ENCODE data around the gene PRKAG2.
"Not testable (repeated sequence)": the region's sequence is repeated elsewhere in the genome, so short reads cannot be mapped to it uniquely, and the experiment has no call there.

The PRKAG2 gene

GRCh38 chr7:151801291-151801690 lies 75.6 kb downstream of the PRKAG2 start:
- no peak for DNase-seq (ENCODE audit: low spot score)

DNA sequence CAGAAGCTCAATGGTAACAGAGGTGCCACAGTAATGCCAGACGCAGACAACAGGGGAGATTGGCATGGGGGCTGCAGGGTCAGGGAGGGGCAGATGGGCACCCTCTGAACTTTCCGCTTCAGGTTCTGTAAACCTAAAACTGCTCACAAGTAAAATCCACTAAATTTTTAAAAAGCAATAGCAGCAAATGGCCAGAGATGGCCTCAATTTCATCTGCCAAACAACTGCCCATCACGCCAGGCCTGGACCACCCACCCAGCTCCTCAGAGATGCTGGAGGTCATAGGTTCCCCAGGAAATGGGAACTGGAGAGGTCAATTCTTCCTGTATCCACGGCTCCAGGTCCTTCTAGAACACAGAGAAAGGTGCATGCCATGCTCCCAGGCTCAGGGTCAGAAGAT lies 76.1 kb downstream of the PRKAG2 start:
- no peak for DNase-seq (ENCODE audit: low spot score)

- DNase-seq (ENCODE audit: low spot score), result no peak
Measured at GRCh38 chr7:151800391-151800790, 76.5 kb downstream of the PRKAG2 start.

- DNase-seq (ENCODE audit: low spot score), result no peak
Measured at GRCh38 chr7:151799506-151799905, 77.4 kb downstream of the PRKAG2 start.

- DNase-seq (ENCODE audit: low spot score), result no peak
Measured at GRCh38 chr7:151798851-151799448, 78.0 kb downstream of the PRKAG2 start.

- DNase-seq (ENCODE audit: low spot score), result not testable (repeated sequence)
Measured at GRCh38 chr7:151797667-151798307, 79.1 kb downstream of the PRKAG2 start.

DNA sequence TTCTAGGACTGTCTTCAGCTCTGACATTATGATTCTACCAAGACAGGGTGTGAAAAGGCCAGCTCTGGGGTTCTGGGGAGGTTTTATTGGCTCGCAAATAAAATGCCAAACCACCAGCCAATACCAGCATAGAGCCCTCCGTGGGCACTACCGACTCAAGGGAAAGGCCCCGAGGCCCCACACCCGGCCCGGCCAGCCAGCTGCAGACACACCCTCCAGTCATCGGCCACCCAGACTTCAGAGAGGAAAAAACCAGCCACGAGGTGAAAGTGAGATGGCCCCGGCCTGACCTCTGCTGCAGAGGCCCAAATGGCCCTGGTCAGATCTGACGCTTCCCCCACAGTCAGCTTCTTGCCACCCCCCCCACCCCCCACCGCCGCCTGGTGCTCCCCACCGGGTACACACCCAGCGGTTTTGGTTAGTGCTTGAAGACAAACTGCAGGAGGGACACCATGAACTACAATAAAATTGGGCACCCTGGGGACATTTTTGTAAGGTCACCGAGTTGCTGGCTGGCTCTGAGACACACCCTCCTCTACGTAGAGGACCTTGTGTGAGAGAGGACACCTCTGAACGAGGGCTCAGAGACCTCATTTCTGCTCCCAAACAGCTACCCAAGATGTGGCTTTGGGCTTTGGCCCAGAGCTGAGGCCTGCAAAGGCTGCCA lies 79.9 kb downstream of the PRKAG2 start:
- DNase-seq (ENCODE audit: low spot score), result no peak

GRCh38 chr7:151796091-151796870 lies 80.6 kb downstream of the PRKAG2 start:
- DNase-seq (ENCODE audit: low spot score), result peak; percentile 52

DNA sequence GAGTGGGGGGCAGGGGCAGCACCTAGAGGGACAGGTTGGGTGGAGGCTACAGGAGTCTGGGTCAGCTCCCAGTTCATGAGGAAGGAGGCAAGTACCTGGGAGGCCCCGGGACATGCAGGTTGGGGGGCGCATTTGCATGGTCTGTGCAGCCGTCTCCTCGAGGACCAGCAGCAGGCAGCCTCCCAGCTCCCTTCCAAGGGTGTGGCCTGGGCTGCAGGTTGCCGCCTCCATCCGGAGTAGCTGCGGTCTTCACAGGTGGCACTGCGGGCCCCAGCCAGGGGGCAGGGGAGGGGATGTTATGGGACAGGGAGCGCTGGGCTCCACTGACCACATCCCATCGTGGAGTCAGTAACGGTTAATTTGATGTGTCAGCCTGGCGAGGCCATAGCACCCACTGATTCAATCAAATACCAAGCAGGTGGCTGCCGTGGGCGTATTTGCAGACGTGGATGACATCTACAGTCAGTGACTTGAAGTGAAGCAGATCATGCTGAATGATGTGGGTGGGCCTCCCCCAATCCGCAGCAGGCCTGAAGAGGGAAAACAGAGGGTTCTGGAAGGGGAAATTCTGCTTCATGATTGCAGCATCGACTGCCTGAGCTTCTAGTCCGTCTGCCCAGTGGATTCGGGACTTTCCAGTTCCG lies 81.6 kb downstream of the PRKAG2 start:
- no peak for DNase-seq (ENCODE audit: low spot score)

DNA sequence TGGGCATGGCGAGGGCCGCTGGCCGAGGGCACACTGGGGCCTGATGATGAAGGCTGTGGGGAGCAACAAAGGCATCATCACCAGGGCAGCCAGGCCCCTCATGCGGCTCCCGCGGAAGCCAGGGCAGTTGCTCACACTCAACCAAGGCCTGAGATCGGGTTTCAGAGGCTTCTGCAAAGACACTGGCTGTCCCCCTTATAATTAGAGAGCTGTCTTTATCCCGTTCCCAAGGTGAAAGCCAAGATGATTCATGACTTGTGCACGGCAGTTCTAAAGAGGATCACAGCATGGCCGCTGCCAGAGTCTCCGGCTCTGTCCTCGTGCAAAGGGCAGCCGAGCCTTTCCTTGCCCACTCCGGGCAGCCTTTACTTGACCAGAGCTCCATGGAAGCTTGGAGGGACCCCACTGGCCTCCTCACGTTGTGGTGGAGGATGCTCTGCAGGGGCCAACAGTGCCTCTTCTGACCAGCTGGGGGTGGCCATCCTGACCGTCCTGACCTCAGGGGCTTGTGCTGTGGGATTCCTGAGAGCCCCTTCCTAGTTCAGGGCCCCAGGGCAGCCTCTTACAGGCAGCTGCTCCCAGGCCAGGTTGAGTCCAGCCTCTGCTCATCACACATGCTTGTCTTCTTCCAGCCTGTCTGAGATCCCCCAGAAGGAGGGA lies 82.3 kb downstream of the PRKAG2 start:
- no peak for DNase-seq (ENCODE audit: low spot score)

GRCh38 chr7:151793991-151794507 lies 82.9 kb downstream of the PRKAG2 start:
- no peak for DNase-seq (ENCODE audit: low spot score)

GRCh38 chr7:151793531-151793951 lies 83.4 kb downstream of the PRKAG2 start:
- DNase-seq (ENCODE audit: low spot score), result no peak

DNA sequence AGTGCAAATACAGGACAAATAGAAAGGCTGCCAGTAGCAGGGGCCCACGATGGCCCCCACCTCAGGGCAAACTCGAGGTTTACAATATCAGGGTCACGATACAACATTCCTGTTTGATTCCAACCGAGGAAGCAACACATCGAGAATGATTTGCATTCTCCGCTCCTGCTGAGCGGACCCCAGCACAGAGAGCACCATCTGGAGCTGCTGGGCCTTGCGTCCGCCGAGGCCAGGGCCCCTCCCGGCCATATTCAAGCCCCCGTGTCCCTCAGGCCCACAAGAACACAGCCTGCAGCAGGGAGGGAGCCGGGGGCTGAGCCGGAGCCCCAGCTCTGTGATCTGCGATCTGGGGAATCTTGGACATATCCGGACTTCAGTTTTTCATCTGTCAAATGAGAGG lies 84.3 kb downstream of the PRKAG2 start:
- no peak for DNase-seq (ENCODE audit: low spot score)

DNA sequence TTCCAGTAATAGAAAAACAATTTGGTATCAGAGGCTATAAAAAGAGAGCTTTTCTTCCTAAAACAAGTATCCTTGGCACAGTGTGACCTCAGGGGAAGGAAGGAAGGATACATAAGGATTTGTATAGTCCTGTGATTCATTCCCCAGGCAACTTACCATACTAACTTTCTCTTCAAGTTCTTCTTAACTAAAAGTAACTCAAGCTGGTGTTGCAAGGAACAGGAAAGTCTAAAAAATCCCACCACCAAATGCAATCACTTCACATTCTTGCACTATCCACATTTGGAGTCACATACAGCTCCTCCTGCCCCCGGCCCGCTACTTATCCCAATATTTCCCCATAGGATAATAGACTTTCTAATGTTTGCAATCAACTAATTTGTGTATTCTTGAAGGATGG lies 84.8 kb downstream of the PRKAG2 start:
- DNase-seq (ENCODE audit: low spot score), result no peak

DNA sequence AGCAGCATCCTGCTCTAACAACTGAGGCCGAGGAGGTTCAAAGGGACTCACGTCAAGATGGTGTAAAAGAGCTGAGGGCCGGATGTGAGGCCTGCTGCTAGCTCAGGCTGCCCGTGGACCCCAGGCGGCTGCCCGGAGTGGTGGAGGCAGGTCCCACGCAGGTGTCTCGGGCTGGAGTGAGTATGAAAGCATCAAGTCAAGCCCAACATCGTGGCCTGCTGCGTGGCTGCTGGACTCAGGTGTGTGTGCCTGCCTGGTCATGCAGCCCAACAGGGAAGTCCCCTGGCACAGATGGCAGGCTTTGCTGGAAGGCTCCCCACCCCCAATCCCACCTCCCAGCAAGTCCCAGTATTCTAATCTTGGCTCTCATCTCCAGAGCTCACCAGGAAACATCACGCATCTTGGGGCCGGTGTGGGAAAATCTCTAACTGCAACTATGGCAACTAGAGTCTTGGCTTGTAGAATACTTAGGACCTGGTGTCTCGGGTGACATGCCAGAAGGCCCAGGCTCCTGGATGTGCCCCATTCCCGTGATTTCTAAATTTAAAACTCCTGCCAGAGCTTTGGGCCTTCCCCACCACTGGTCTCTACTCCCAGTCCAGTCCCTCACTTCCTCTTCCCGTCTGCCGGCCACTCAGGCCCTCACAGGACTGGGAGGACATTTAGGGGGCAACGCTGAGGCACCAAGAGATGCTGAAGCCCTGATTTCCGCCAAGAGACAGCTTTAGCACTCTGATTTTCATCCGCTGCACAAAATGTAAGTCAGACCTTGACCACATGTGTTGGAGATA lies 85.9 kb downstream of the PRKAG2 start:
- no peak for DNase-seq (ENCODE audit: low spot score)

GRCh38 chr7:151790095-151790829 lies 86.7 kb downstream of the PRKAG2 start:
- DNase-seq (ENCODE audit: low spot score), result no peak

GRCh38 chr7:151789380-151789947 lies 87.5 kb downstream of the PRKAG2 start:
- no peak for DNase-seq (ENCODE audit: low spot score)

GRCh38 chr7:151787348-151787747 lies 89.6 kb downstream of the PRKAG2 start:
- DNase-seq (ENCODE audit: low spot score), result no peak

DNA sequence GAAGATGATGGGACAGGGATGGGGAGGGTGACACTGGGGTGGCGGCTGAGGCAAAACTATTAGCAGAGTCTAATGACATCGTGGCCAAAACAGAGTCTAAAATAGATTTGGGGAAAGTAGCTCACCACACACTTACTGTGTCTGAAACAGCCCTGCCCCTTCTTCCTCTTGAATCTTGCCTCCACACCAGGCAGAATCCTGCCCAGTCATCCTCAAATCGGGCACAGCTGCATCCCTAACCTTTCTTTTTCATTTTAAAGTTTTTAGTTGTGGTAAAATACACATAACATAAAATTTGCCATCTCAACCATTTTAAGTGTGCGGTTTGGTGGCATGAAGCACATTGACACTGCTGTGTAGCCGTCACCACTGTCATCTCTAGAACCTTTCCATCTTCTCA lies 90.0 kb downstream of the PRKAG2 start:
- no peak for DNase-seq (ENCODE audit: low spot score)

- no peak for DNase-seq (ENCODE audit: low spot score)
Measured at GRCh38 chr7:151786241-151786640, 90.7 kb downstream of the PRKAG2 start.

All from kidney capillary endothelial cell (primary cell).